Measurements from ENCODE around the gene GCAT. TPM values are rescaled to one million over a fixed set of nuclear protein-coding genes. Genes with fewer than 3 reads are reported as not detected.

Gene GCAT
- total RNA-seq, 3 donors from 2014 or later (not counting 1 experiment from before 2014, with no cell fraction given): 0.25 to 1.2 (median 0.28) TPM

DNA sequence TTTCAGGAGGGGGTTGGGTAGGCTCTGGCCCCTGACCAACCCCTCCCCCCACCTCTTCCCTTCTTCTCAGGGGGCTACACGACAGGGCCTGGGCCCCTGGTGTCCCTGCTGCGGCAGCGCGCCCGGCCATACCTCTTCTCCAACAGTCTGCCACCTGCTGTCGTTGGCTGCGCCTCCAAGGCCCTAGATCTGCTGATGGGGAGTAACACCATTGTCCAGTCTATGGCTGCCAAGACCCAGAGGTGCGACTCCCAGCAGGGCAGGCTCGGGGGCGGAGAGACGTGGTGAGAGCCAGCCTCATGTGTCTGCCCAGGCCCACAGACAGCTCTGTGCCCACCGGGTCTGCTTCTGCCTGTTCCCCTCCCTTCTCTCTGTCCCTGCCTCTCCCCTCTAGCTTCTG lies 7.9 kb downstream of the GCAT start:
- no peak for ATAC-seq
- intact Hi-C loops (cut with micrococcal nuclease): loop anchor here (5.0 kb wide), 1 partner anchor 137 kb away; the partner anchor contains the start of genes C22orf23 and POLR2F
- no peak overlapping the region for H3K27ac Mint-ChIP-seq
- WGBS (ENCODE audit: insufficient coverage): 94% methylated on average over 12 of the region's 12 CpGs
- no peaks in the 10 kb centered on the region for H3K36me3 ChIP-seq (ENCODE audit: control insufficient read depth, insufficient read depth, low read length)
- H3K36me3 Mint-ChIP-seq: no peaks in the 10 kb centered on the region
- no peak overlapping the region for H3K4me3 Mint-ChIP-seq
- peaks cover 0 to 14% of the 10 kb centered on the region in 2 donors for H3K4me1 Mint-ChIP-seq
- DNase-seq: no peak
- TF ChIP-seq CTCF (IDR thresholded peaks at IDR 0.05): no peak
- H3K4me3 ChIP-seq (ENCODE audit: low read length): no peak overlapping the region
- no peak overlapping the region for H3K27ac ChIP-seq (ENCODE audit: low read length)
- H3K27me3 Mint-ChIP-seq (ENCODE audit: low read depth in 2 of 2): peaks cover 0 to 12% of the 10 kb centered on the region in 2 donors
- H3K9me3 ChIP-seq (ENCODE audit: control insufficient read depth, insufficient read depth, low read length): no peaks in the 10 kb centered on the region
- no peaks in the 10 kb centered on the region for H3K9me3 Mint-ChIP-seq
- H3K27me3 ChIP-seq (ENCODE audit: control insufficient read depth, insufficient read depth, low read length): peaks cover 3% of the 10 kb centered on the region
- H3K4me1 ChIP-seq (ENCODE audit: control insufficient read depth, insufficient read depth, low read length): peaks cover 21% of the 10 kb centered on the region

DNA sequence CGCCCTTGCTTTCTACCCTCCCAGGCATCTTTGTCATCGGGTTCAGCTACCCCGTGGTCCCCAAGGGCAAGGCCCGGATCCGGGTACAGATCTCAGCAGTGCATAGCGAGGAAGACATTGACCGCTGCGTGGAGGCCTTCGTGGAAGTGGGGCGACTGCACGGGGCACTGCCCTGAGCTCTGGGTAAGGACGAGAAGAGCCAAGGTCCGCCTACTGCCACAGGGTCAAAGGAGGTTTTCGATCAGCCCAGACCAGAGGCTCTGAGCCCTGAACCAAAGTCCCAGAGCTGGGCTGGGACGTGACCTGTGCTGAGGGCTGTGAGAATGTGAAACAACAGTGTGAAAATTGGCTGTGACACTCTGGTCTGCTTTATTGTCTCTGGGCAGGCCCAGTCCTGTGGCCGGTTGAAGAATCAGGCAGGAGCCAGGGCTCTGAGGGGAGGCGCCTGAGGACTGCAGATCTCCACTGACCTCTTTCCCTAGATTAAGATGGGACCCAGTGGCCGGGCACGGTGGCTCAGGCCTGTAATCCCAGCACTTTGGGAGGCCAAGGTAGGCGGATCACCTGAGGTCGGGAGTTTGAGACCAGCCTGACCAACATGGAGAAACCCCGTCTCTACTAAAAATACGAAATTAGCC lies 8.9 kb downstream of the GCAT start:
- intact Hi-C loops (cut with micrococcal nuclease): loop anchor here (1.0 to 5.0 kb wide), 2 partner anchors 47 to 136 kb away; partner anchors contain the start of genes C22orf23 and POLR2F
- Mint-ChIP-seq H3K27me3 (ENCODE audit: low read depth in 2 of 2) (peaks cover 0 to 13% of the 10 kb centered on the region in 2 donors), H3K4me3 (no peak overlapping the region), H3K27ac (no peak overlapping the region), H3K36me3 (no peaks in the 10 kb centered on the region), H3K4me1 (peaks cover 0 to 14% of the 10 kb centered on the region in 2 donors), H3K9me3 (no peaks in the 10 kb centered on the region)
- WGBS (ENCODE audit: insufficient coverage): 96% methylated on average over 23 of the region's 23 CpGs
- DNase-seq: no peak
- Histone ChIP-seq H3K4me3 (ENCODE audit: low read length) (no peak overlapping the region), H3K9me3 (ENCODE audit: control insufficient read depth, insufficient read depth, low read length) (no peaks in the 10 kb centered on the region), H3K27ac (ENCODE audit: low read length) (no peak overlapping the region), H3K27me3 (ENCODE audit: control insufficient read depth, insufficient read depth, low read length) (no peaks in the 10 kb centered on the region), H3K36me3 (ENCODE audit: control insufficient read depth, insufficient read depth, low read length) (no peaks in the 10 kb centered on the region), H3K4me1 (ENCODE audit: control insufficient read depth, insufficient read depth, low read length) (peaks cover 21% of the 10 kb centered on the region)
- no peak for TF ChIP-seq CTCF (IDR thresholded peaks at IDR 0.05)
- ATAC-seq: no peak

DNA sequence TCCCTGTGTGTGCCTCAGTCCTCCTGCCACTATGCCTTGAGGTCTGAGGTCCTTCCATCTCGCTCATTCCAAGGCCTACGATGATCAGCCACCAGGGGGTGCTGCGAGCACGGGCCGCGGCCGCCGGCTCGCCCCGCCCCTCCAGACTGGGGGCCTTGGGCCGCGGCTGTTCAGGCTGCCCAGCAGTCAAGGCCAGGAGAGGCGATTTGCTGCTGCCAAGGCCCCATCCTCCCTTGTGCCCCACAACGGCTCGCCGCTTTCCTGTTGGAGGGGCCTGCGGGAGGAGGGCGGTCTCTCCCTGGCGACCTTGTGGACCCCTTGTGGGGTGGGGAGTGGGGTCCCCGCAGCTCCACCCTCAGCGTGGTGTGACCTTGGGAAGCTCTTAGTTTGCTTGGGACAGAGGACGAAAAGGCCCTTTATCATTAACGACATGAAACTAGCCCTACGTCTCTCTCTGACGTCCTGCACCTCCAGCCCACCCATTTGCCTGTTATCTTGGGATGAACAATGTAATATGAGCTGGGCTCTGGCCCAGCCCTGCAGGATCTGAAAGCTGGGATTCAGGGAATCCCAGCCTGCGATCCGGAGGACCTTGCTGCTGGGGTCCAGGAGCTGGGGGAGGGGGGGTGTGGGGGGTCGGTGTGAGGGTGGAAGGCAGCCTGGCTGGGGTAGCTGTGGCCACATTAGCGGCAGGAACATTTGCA lies 10.1 kb downstream of the GCAT start:
- peak; percentile 87 for TF ChIP-seq CTCF (IDR thresholded peaks at IDR 0.05)
- ATAC-seq: peak; percentile 84 to 88 (median 87)
- H3K4me1 Mint-ChIP-seq: peaks cover 0 to 14% of the 10 kb centered on the region in 2 donors
- H3K4me3 Mint-ChIP-seq: peak overlapping the region; percentile 58
- no peaks in the 10 kb centered on the region for H3K27me3 ChIP-seq (ENCODE audit: control insufficient read depth, insufficient read depth, low read length)
- DNase-seq: peak; percentile 85 to 87
- H3K36me3 ChIP-seq (ENCODE audit: control insufficient read depth, insufficient read depth, low read length): no peaks in the 10 kb centered on the region
- H3K4me3 ChIP-seq (ENCODE audit: low read length): no peak overlapping the region
- H3K4me1 ChIP-seq (ENCODE audit: control insufficient read depth, insufficient read depth, low read length): peaks cover 21% of the 10 kb centered on the region
- peaks cover 0 to 17% of the 10 kb centered on the region in 2 donors for H3K27me3 Mint-ChIP-seq (ENCODE audit: low read depth in 2 of 2)
- intact Hi-C loops (cut with micrococcal nuclease): loop anchor here (1.0 to 5.0 kb wide), 3 partner anchors 45 to 147 kb away; partner anchors contain the start of genes C22orf23 and POLR2F
- H3K36me3 Mint-ChIP-seq: no peaks in the 10 kb centered on the region
- no peaks in the 10 kb centered on the region for H3K9me3 Mint-ChIP-seq
- H3K27ac ChIP-seq (ENCODE audit: low read length): no peak overlapping the region
- WGBS (ENCODE audit: insufficient coverage): 10% methylated on average over 29 of the region's 29 CpGs
- no peak overlapping the region for H3K27ac Mint-ChIP-seq
- H3K9me3 ChIP-seq (ENCODE audit: control insufficient read depth, insufficient read depth, low read length): no peaks in the 10 kb centered on the region
